ENCODE measurements around the gene CRMP1.

Gene CRMP1

GRCh38 chr4:5893004-5893580 is at the start of gene CRMP1:
TSS of gene CRMP1 (minus strand) at chr4:5893086. CDS start at chr4:5892969, 117 bp downstream.
- no peak for DNase-seq (ENCODE audit: low read depth)

GRCh38 chr4:5941601-5942000 is 48.7 kb upstream of the CRMP1 start:
- no peak for DNase-seq (ENCODE audit: low read depth)

GRCh38 chr4:5940470-5941203 is 47.8 kb upstream of the CRMP1 start:
- no peak for DNase-seq (ENCODE audit: low read depth)

GRCh38 chr4:5933996-5934831 is 41.3 kb upstream of the CRMP1 start:
- DNase-seq (ENCODE audit: low read depth): no peak

- no peak for DNase-seq (ENCODE audit: low read depth)
These were observed 40.2 kb upstream of the CRMP1 start for GRCh38 chr4:5933116-5933515.

- no peak for DNase-seq (ENCODE audit: low read depth)
These were observed 39.2 kb upstream of the CRMP1 start for GRCh38 chr4:5932035-5932568.

- no peak for DNase-seq (ENCODE audit: low read depth)
These were observed 38.6 kb upstream of the CRMP1 start for GRCh38 chr4:5931526-5931925.

- DNase-seq (ENCODE audit: low read depth): no peak
These were observed 38.0 kb upstream of the CRMP1 start for GRCh38 chr4:5930876-5931275.

GRCh38 chr4:5930456-5930855 is 37.6 kb upstream of the CRMP1 start:
- DNase-seq (ENCODE audit: low read depth): no peak

GRCh38 chr4:5928844-5929420 is 36.0 kb upstream of the CRMP1 start:
- DNase-seq (ENCODE audit: low read depth): no peak

- no peak for DNase-seq (ENCODE audit: low read depth)
These were observed 35.4 kb upstream of the CRMP1 start for GRCh38 chr4:5928274-5928673.

- no peak for DNase-seq (ENCODE audit: low read depth)
These were observed 34.9 kb upstream of the CRMP1 start for GRCh38 chr4:5927747-5928146.

GRCh38 chr4:5927116-5927515 is 34.2 kb upstream of the CRMP1 start:
- no peak for DNase-seq (ENCODE audit: low read depth)

GRCh38 chr4:5926598-5926997 is 33.7 kb upstream of the CRMP1 start:
- no peak for DNase-seq (ENCODE audit: low read depth)

- no peak for DNase-seq (ENCODE audit: low read depth)
These were observed 32.7 kb upstream of the CRMP1 start for GRCh38 chr4:5925419-5926200.

- DNase-seq (ENCODE audit: low read depth): no peak
These were observed 31.7 kb upstream of the CRMP1 start for GRCh38 chr4:5924461-5925125.

GRCh38 chr4:5923376-5923775 is 30.5 kb upstream of the CRMP1 start:
- DNase-seq (ENCODE audit: low read depth): no peak

- no peak for DNase-seq (ENCODE audit: low read depth)
These were observed 29.7 kb upstream of the CRMP1 start for GRCh38 chr4:5922556-5922955.

- DNase-seq (ENCODE audit: low read depth): no peak
These were observed 29.1 kb upstream of the CRMP1 start for GRCh38 chr4:5921981-5922380.

GRCh38 chr4:5921101-5921980 is 28.5 kb upstream of the CRMP1 start:
- no peak for DNase-seq (ENCODE audit: low read depth)

Data from stimulated activated CD8-positive, alpha-beta memory T cell treated with anti-CD3 and anti-CD28 coated beads, Interleukin-4, amount 100 ng/mL, for 24 hours (primary cell).